Vagina (tissue), 2 donors: Measurements from ENCODE around the gene P2RY8. TPM values are rescaled to one million over a fixed set of nuclear protein-coding genes. Genes with fewer than 3 reads are reported as not detected.

Experiments
- DNase-seq, 2 donors: peaks; one replicate each; pipeline ENCODE4 v3.0.0-alpha.2; 2017; ENCODE audit errors: extremely low spot score in 2 of 2
- H3K27ac ChIP-seq: fragments of 200-600 bp; sonication (generic); one replicate; pipeline ENCODE4 v1.5.1; 2019
- H3K27me3 ChIP-seq: fragments of 200-600 bp; sonication (generic); one replicate; pipeline ENCODE4 v1.5.1; 2019
- H3K36me3 ChIP-seq, 2 donors: fragments of 200-600 bp; sonication (generic); one replicate each; pipeline ENCODE4 v1.5.1; 2017 to 2019
- H3K4me1 ChIP-seq: fragments of 200-600 bp; sonication (generic); one replicate; pipeline ENCODE4 v1.5.1; 2019
- H3K4me3 ChIP-seq, 2 donors: fragments of 200-600 bp; sonication (generic); 1 replicate in 1 of 2; 2 replicates in 1 of 2; pipeline ENCODE4 v1.5.1; 2016 to 2019
- H3K9me3 ChIP-seq: fragments of 200-600 bp; sonication (generic); one replicate; pipeline ENCODE4 v1.5.1; 2019
- CTCF ChIP-seq, 3 experiments: fragments of 450-650 bp in 2 of 3; fragments of 200-600 bp in 1 of 3; sonication (generic) in 1 of 3; IDR thresholded peaks; one replicate each; pipeline ENCODE4 v1.5.1; 2017 to 2019; ENCODE audit warnings: antibody characterized with exemption in 3 of 3, mild to moderate bottlenecking in 2 of 3, moderate library complexity in 2 of 3
- POLR2A ChIP-seq, 2 donors: fragments of 450-650 bp; IDR thresholded peaks; one replicate each; pipeline ENCODE4 v1.6.1; 2017; ENCODE audit warnings: antibody characterized with exemption in 2 of 2, mild to moderate bottlenecking in 2 of 2, moderate library complexity in 2 of 2
- POLR2AphosphoS5 ChIP-seq, 2 donors: sonication (generic); formaldehyde crosslinking; IDR thresholded peaks; one replicate each; pipeline ENCODE4 v1.9.0; 2017; ENCODE audit warnings: antibody characterized with exemption in 2 of 2, mild to moderate bottlenecking in 2 of 2, low read depth in 1 of 2; ENCODE audit not compliant: insufficient read depth in 1 of 2
- intact Hi-C: fragments of 100-400 bp; cut with DNase I; formaldehyde crosslinking; loops from one replicate; pipeline ENCODE4 v1.15.1; 2023
- total RNA-seq: library from RNA; depleted of rRNA; stranded (reverse); fragments of >200 nt; gene quantifications from one replicate; pipeline ENCODE4 v1.2.3, GENCODE V29; 2016

P2RY8 gene
- total RNA-seq, 1 donor from 2014 or later = 0.74 TPM

- Histone ChIP-seq H3K4me3 (no peak overlapping the region), H3K4me1 (no peaks in the 10 kb centered on the region), H3K27me3 (no peaks in the 10 kb centered on the region), H3K27ac (no peak overlapping the region), H3K9me3 (no peaks in the 10 kb centered on the region), H3K36me3 (no peaks in the 10 kb centered on the region)
- intact Hi-C loops = no loop called here
- DNase-seq = no peak
- no peak for TF ChIP-seq POLR2A (IDR thresholded peaks at IDR 0.05)
These were observed 49.6 kb downstream of the P2RY8 start for GRCh38 chrX:1487401-1487800.

GRCh38 chrX:1486749-1487361 is 50.1 kb downstream of the P2RY8 start:
- Histone ChIP-seq H3K27ac (no peak overlapping the region), H3K4me1 (no peaks in the 10 kb centered on the region), H3K9me3 (no peaks in the 10 kb centered on the region), H3K4me3 (no peak overlapping the region), H3K27me3 (no peaks in the 10 kb centered on the region), H3K36me3 (no peaks in the 10 kb centered on the region)
- intact Hi-C loops = no loop called here
- no peak for DNase-seq
- TF ChIP-seq POLR2AphosphoS5 (IDR thresholded peaks at IDR 0.05; ENCODE audit: insufficient read depth in 1 of 2, low read depth in 1 of 2) = peak in 1 of 2 donors; percentile 15
- TF ChIP-seq CTCF (IDR thresholded peaks at IDR 0.05) = no peak
- no peak for TF ChIP-seq POLR2A (IDR thresholded peaks at IDR 0.05)

DNA sequence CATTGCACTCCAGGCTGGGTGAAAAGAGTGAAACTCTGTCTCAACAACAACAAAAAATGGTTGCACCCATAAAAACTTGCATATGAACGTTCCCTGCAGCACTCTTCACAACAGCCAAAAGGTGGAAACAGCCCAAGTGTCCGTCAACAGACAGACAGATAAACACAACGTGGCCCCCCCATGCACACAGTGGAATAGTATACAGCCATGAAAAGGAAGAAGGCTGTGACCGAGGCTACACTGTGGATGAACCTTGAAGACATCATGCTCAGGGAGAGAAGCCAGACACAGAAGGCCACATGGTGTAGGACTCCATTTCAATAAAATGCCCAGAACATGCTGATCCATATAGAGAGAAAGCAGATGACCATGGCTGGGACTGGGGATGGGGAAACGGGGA is 50.8 kb downstream of the P2RY8 start:
- no peak for TF ChIP-seq CTCF (IDR thresholded peaks at IDR 0.05)
- no peak for TF ChIP-seq POLR2AphosphoS5 (IDR thresholded peaks at IDR 0.05; ENCODE audit: insufficient read depth in 1 of 2, low read depth in 1 of 2)
- no peak for TF ChIP-seq POLR2A (IDR thresholded peaks at IDR 0.05)
- DNase-seq = no peak
- H3K27me3 ChIP-seq = no peaks in the 10 kb centered on the region
- H3K4me1 ChIP-seq = no peaks in the 10 kb centered on the region
- no peak overlapping the region for H3K27ac ChIP-seq
- H3K9me3 ChIP-seq = no peaks in the 10 kb centered on the region
- H3K4me3 ChIP-seq = no peak overlapping the region
- intact Hi-C loops = no loop called here
- no peaks in the 10 kb centered on the region for H3K36me3 ChIP-seq

- intact Hi-C loops = no loop called here
- TF ChIP-seq CTCF (IDR thresholded peaks at IDR 0.05) (no peak), POLR2AphosphoS5 (IDR thresholded peaks at IDR 0.05; ENCODE audit: insufficient read depth in 1 of 2, low read depth in 1 of 2) (no peak)
- H3K36me3 ChIP-seq = no peaks in the 10 kb centered on the region
- H3K27ac ChIP-seq = no peak overlapping the region
- no peaks in the 10 kb centered on the region for H3K27me3 ChIP-seq
- DNase-seq = no peak
- no peaks in the 10 kb centered on the region for H3K9me3 ChIP-seq
- H3K4me1 ChIP-seq = no peaks in the 10 kb centered on the region
- H3K4me3 ChIP-seq = no peak overlapping the region
These were observed 52.0 kb downstream of the P2RY8 start for GRCh38 chrX:1485033-1485432.

GRCh38 chrX:1484638-1485019 is 52.4 kb downstream of the P2RY8 start:
- Histone ChIP-seq H3K27ac (no peak overlapping the region), H3K4me1 (no peaks in the 10 kb centered on the region), H3K9me3 (no peaks in the 10 kb centered on the region), H3K36me3 (no peaks in the 10 kb centered on the region), H3K27me3 (no peaks in the 10 kb centered on the region), H3K4me3 (no peak overlapping the region)
- no peak for DNase-seq
- intact Hi-C loops = no loop called here
- TF ChIP-seq CTCF (IDR thresholded peaks at IDR 0.05) = no peak
- no peak for TF ChIP-seq POLR2A (IDR thresholded peaks at IDR 0.05)
- TF ChIP-seq POLR2AphosphoS5 (IDR thresholded peaks at IDR 0.05; ENCODE audit: insufficient read depth in 1 of 2, low read depth in 1 of 2) = no peak
